ENCODE measurements around the gene C19orf18. TPM values are rescaled to one million over a fixed set of nuclear protein-coding genes. Genes with fewer than 3 reads are reported as not detected.
A peak's percentile ranks its signal among the peaks of the same experiment; 100 is the strongest.

The C19orf18 gene
- total RNA-seq, 1 experiment from 2014 or later = 0.45 TPM

DNA sequence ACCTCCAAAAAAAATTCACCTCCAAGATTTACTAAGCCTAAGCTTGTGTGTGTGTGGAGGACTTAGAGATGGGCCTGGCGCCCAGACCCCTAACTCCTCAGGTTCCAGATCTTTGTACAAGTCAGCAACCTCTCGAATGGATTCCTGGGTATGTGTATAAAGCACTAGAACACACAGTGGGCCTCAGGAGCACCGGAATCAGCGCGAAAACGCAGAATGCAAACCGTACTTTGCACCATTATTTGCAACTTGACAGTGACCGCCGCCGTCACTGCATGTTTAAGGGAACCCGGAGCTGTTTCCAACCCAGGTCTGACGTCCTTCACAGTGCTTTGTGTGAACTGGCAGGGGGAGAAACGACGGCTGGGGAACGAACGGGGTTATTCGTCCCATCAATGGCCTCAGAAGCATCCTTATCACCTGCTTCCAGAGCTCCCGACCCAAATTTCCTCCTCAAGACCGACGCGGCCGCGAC, 27.6 kb upstream of the C19orf18 start:
- Mint-ChIP-seq H3K27me3 (ENCODE audit: insufficient read depth, unreplicated experiment) (peaks cover 3% of the 10 kb centered on the region), H3K9me3 (ENCODE audit: unreplicated experiment) (peaks cover 48% of the 10 kb centered on the region), H3K27ac (ENCODE audit: unreplicated experiment) (peak overlapping the region; percentile 80), H3K4me3 (ENCODE audit: unreplicated experiment) (peak overlapping the region; percentile 78), H3K36me3 (ENCODE audit: insufficient read depth, unreplicated experiment) (peaks cover 68% of the 10 kb centered on the region), H3K4me1 (ENCODE audit: low read depth, unreplicated experiment) (peaks cover 7% of the 10 kb centered on the region)
- TF ChIP-seq, protein P1, sequence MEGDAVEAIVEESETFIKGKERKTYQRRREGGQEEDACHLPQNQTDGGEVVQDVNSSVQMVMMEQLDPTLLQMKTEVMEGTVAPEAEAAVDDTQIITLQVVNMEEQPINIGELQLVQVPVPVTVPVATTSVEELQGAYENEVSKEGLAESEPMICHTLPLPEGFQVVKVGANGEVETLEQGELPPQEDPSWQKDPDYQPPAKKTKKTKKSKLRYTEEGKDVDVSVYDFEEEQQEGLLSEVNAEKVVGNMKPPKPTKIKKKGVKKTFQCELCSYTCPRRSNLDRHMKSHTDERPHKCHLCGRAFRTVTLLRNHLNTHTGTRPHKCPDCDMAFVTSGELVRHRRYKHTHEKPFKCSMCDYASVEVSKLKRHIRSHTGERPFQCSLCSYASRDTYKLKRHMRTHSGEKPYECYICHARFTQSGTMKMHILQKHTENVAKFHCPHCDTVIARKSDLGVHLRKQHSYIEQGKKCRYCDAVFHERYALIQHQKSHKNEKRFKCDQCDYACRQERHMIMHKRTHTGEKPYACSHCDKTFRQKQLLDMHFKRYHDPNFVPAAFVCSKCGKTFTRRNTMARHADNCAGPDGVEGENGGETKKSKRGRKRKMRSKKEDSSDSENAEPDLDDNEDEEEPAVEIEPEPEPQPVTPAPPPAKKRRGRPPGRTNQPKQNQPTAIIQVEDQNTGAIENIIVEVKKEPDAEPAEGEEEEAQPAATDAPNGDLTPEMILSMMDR (IDR thresholded peaks at IDR 0.05; ENCODE audit: insufficient read depth in 1 of 2, low read depth in 1 of 2, low read length in 1 of 2, severe bottlenecking in 1 of 2, unreplicated experiment in 1 of 2) = no peak
- intact Hi-C loops (cut with micrococcal nuclease; ENCODE audit: unreplicated experiment) = loop anchor here (2.0 to 5.0 kb wide), 2 partner anchors 181 to 465 kb away; partner anchors contain the start of genes ZNF274 and ZNF324
- ChIA-PET POLR2A (interaction anchor here (0.6 kb wide), 3 partner anchors 102 to 550 kb away, joined by 3 to 5 read pairs (median 4); no protein-coding TSS in a partner anchor), CTCF (no interaction called here)
- Histone ChIP-seq H3K36me3 (ENCODE audit: control insufficient read depth, insufficient read depth, low read length) (peaks cover 12% of the 10 kb centered on the region), H3K4me1 (no peaks in the 10 kb centered on the region), H3K9me3 (peaks cover 37% of the 10 kb centered on the region), H3K27me3 (replicated peaks; ENCODE audit: control insufficient read depth, insufficient read depth, low read length) (no peaks in the 10 kb centered on the region), H3K4me3 (ENCODE audit: low read depth, low read length) (peak overlapping the region; percentile 96)
- no TSS peak for BruUV-seq (replicated peaks)
- DNase-seq = no peak

DNA sequence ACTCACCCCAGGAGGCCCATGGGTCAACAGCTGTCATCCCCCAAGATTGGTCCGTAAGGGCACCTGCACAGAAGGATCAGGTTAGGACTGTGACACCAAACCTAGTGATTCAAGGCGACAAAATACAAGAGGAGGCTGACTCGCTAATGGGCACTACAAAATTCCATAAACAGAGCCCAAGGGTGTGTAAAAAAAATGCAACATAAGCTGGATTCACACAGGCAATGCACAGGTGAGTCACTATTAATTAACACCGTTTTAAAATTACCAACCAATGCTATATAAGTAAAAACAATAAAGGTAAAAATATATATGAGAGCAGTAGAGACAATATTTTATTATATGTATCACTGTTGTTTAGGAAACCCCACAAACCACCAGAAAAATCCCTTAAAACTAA, 26.3 kb upstream of the C19orf18 start:
- TF ChIP-seq, protein P1 (IDR thresholded peaks at IDR 0.05; ENCODE audit: insufficient read depth in 1 of 2, low read depth in 1 of 2, low read length in 1 of 2, severe bottlenecking in 1 of 2, unreplicated experiment in 1 of 2) = no peak
- Mint-ChIP-seq H3K36me3 (ENCODE audit: insufficient read depth, unreplicated experiment) (peaks cover 76% of the 10 kb centered on the region), H3K27ac (ENCODE audit: unreplicated experiment) (no peak overlapping the region), H3K4me1 (ENCODE audit: low read depth, unreplicated experiment) (peaks cover 7% of the 10 kb centered on the region), H3K27me3 (ENCODE audit: insufficient read depth, unreplicated experiment) (peaks cover 3% of the 10 kb centered on the region), H3K4me3 (ENCODE audit: unreplicated experiment) (peak overlapping the region; percentile 78), H3K9me3 (ENCODE audit: unreplicated experiment) (peaks cover 57% of the 10 kb centered on the region)
- peaks cover 39% of the 10 kb centered on the region for H3K9me3 ChIP-seq
- H3K27me3 ChIP-seq (replicated peaks; ENCODE audit: control insufficient read depth, insufficient read depth, low read length) = no peaks in the 10 kb centered on the region
- no peak overlapping the region for H3K4me3 ChIP-seq (ENCODE audit: low read depth, low read length)
- BruUV-seq (replicated peaks) = no TSS peak
- DNase-seq = no peak
- ChIA-PET POLR2A (no interaction called here), CTCF (interaction anchor here (0.5 kb wide), 1 partner anchor 74 kb away, joined by 6 read pairs; no protein-coding TSS in a partner anchor)
- H3K4me1 ChIP-seq = no peaks in the 10 kb centered on the region
- intact Hi-C loops (cut with micrococcal nuclease; ENCODE audit: unreplicated experiment) = loop anchor here (5.0 kb wide), 1 partner anchor 467 kb away; the partner anchor contains the start of gene ZNF324
- peaks cover 12% of the 10 kb centered on the region for H3K36me3 ChIP-seq (ENCODE audit: control insufficient read depth, insufficient read depth, low read length)

DNA sequence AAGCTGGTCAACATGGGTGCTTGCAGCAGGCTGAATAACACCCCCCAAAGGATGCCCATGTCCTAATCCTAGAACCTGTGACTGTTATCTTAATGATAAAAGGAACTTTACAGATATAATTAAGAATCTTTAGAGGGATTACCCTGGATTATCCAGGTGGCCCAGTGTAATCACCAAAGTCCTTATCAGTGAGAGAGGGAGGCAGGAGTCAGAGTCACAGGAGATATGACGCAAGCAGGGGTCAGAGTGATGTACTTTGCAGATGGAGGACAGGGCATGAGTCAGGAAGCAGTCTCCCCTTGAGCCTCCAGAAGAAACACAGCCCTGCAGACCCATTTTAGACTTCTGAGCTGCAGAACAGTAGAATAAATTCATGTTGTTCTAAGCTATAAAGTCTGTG, 18.5 kb upstream of the C19orf18 start:
- Mint-ChIP-seq H3K27me3 (ENCODE audit: insufficient read depth, unreplicated experiment) (no peaks in the 10 kb centered on the region), H3K4me1 (ENCODE audit: low read depth, unreplicated experiment) (no peaks in the 10 kb centered on the region), H3K9me3 (ENCODE audit: unreplicated experiment) (peaks cover 61% of the 10 kb centered on the region), H3K36me3 (ENCODE audit: insufficient read depth, unreplicated experiment) (peaks cover 43% of the 10 kb centered on the region), H3K27ac (ENCODE audit: unreplicated experiment) (no peak overlapping the region), H3K4me3 (ENCODE audit: unreplicated experiment) (no peak overlapping the region)
- ChIA-PET CTCF (no interaction called here), POLR2A (no interaction called here)
- no peaks in the 10 kb centered on the region for H3K36me3 ChIP-seq (ENCODE audit: control insufficient read depth, insufficient read depth, low read length)
- intact Hi-C loops (cut with micrococcal nuclease; ENCODE audit: unreplicated experiment) = no loop called here
- no peaks in the 10 kb centered on the region for H3K4me1 ChIP-seq
- H3K9me3 ChIP-seq = peaks cover 32% of the 10 kb centered on the region
- no TSS peak for BruUV-seq (replicated peaks)
- no peak for DNase-seq
- H3K27me3 ChIP-seq (replicated peaks; ENCODE audit: control insufficient read depth, insufficient read depth, low read length) = no peaks in the 10 kb centered on the region
- TF ChIP-seq, protein P1 (IDR thresholded peaks at IDR 0.05; ENCODE audit: insufficient read depth in 1 of 2, low read depth in 1 of 2, low read length in 1 of 2, severe bottlenecking in 1 of 2, unreplicated experiment in 1 of 2) = no peak
- no peak overlapping the region for H3K4me3 ChIP-seq (ENCODE audit: low read depth, low read length)

All from Caco-2 (cell line).